ENCODE measurements around the gene LGALS9B.
"Not testable (repeated sequence)": the region's sequence is repeated elsewhere in the genome, so short reads cannot be mapped to it uniquely, and the experiment has no call there.

LGALS9B gene

DNA sequence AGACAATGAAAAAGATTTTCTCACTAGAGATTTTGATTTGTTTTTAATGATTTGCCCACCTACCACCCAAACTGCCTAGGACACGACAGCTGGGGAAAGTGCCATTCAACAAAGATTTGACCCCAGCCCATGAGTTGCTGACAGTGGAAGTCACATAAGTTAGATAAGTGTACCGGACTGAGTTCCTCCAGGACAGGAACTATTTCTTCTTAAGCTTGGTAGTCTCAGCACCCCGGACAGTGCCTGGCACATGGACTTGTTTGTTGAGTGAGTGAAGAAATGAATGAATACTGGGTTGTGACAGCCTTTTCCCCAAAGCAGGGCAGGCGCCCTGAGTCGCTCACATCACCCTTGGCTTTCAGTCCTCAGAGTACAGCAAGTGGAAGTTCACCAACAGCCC is 26.7 kb downstream of the LGALS9B start:
- in situ Hi-C loops (cut with HindIII; ENCODE audit: low pct_ligation_motif_present, low pct_unique_long_range_greater_than_20kb, low sequenced_read_pairs); DNase-seq: not testable (repeated sequence)

DNA sequence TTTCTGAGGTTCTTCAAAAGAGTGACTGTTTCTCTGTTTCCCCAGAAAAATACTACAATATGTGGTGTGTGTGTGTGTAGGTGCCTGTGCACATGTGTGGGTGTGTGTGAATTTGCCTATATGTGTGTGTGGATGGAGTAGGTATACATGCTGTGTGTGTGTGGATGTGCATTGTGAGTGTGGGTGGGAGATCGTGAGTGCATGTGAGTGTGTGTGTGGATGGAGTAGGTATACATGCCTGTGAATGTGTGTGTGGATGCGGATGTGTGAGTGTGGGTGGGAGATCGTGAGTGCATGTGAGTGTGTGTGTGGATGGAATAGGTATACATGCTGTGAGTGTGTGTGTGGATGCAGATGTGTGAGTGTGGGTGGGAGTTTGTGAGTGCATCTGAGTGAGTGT is 32.2 kb downstream of the LGALS9B start:
- DNase-seq: not testable (repeated sequence)

DNA sequence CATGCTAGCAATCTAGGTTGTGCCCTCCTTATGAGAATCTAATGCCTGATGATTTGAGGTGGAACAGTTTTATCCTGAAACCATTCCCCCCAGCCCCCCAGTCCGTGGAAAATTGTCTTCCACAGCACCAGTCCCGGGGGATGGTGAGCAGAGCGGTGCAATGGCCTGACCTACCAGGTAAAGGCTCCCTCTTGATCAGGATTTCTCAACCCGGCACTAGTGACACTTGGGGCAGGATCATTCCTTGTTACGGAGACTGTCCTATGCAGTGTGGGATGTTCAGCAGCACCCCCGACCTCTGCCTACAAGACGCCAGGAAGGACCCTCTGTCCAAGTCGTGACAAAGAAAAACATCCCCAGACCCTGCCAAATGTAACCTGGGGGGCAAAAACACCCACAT is 34.0 kb downstream of the LGALS9B start:
- in situ Hi-C loops (cut with HindIII; ENCODE audit: low pct_ligation_motif_present, low pct_unique_long_range_greater_than_20kb, low sequenced_read_pairs); DNase-seq: not testable (repeated sequence)

More for the DNA sequence above, 32.2 kb downstream of the LGALS9B start:
- in situ Hi-C loops (cut with HindIII; ENCODE audit: low pct_ligation_motif_present, low pct_unique_long_range_greater_than_20kb, low sequenced_read_pairs): not testable (repeated sequence)

DNA sequence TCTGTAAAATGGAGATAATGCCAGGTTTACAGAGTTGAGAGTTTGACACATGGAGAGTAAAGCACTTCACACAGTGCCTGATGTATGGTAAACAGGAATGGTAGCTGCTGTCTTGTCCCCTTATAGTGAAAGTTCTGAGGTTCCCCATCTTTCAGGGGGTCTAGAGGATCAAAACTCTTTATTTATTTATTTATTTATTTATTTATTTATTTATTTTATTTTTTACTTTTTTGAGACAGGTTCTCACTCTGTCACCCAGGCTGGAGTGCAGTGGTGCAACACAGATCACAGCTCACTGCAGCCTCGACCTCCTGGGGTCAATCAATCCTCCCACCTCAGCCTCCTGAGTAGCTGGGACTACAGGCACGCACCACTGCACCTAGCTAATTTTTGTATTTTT is 40.1 kb downstream of the LGALS9B start:
- DNase-seq; in situ Hi-C loops (cut with HindIII; ENCODE audit: low pct_ligation_motif_present, low pct_unique_long_range_greater_than_20kb, low sequenced_read_pairs): not testable (repeated sequence)

DNA sequence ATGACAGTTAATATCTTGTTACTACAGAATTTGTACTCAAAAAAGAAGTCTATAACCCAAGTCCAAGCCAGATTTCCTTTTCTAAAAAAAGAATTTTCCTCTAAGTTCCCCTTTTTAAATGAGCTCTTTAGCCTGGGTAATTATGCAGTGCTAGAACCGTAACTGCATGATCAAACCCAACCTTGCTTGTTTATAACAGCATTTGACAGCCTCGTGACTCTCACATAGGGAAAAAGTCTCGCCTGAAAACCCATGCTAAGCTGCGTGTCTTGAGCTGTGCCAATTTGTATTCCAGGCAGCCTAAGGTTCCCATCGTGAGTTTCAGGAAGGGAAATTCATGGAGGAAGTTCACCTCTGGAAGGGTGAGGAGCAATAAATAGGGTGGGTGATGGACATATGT is 44.5 kb downstream of the LGALS9B start:
- DNase-seq: not testable (repeated sequence)

DNA sequence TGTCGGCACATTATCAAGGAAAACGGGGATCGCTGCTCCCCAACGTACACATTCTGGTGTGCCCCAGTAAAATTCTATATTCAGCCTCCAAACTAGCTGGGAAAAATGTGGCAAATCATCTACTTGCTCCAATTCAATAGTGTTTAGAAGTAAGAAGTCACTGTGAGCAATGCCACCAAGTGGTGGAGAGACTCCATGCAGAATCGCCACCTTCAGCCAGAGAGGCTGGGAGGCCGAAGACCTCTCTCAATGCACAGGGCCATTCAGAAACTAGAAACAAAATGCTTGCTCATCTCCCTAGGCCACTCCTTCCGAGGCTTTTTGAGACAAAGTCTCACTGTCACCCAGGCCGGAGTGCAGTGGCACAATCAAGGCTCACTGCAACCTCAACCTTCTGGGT is 48.5 kb downstream of the LGALS9B start:
- DNase-seq; in situ Hi-C loops (cut with HindIII; ENCODE audit: low pct_ligation_motif_present, low pct_unique_long_range_greater_than_20kb, low sequenced_read_pairs): not testable (repeated sequence)

More for the DNA sequence above, 44.5 kb downstream of the LGALS9B start:
- in situ Hi-C loops (cut with HindIII; ENCODE audit: low pct_ligation_motif_present, low pct_unique_long_range_greater_than_20kb, low sequenced_read_pairs): not testable (repeated sequence)

DNA sequence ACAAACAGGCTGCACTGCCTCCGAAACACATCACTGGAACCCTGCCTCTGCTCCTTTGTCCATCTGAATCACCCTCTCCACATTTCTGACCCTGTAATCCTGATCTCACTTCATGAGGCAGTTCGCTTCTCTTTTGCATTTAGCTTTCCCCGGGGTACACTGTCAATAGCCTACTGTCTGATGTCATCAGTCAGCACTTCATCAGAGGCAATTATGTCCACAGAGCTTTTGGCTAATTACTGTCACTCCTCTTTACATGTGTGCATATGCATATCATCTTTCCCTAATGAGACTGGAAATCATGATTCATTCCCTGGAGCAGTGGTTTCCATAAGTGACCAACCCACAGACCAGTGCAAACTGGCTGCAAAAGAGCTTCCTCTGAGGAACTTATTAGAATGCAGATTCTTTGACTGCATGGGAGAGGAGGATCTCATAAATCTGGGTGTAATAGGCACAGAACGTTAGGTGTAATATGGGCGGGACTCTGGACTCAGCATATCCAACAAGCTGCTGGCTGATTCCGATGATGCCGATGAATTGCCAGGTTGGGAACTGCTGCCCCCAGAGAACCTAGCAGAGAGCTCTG is 49.8 kb downstream of the LGALS9B start:
- DNase-seq; in situ Hi-C loops (cut with HindIII; ENCODE audit: low pct_ligation_motif_present, low pct_unique_long_range_greater_than_20kb, low sequenced_read_pairs): not testable (repeated sequence)

DNA sequence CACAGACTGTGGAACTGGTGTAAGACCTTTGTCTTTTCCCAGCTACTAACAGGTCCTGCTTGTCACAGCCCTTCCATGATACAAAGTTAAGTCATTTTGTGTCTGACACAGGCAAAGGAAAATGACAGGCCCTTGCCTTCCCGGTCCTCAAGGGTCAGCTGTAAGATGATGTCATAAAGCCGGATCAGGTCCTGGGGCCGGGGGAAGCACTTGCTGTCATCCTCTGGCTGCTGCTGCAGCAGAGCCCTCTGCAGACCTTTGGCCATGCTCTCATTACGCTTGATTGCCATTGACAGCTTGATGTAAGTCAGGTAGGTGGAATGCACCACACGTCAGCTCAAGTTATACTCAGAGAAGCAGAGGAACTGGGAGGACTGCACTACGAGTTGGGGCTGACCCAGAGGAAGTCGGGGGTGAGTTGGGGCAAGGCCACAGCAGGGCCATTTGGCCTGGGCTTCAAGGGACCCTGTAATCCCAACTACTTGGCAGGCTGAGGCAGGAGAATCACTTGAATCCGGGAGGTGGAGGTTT is 50.9 kb downstream of the LGALS9B start:
- DNase-seq; in situ Hi-C loops (cut with HindIII; ENCODE audit: low pct_ligation_motif_present, low pct_unique_long_range_greater_than_20kb, low sequenced_read_pairs): not testable (repeated sequence)

DNA sequence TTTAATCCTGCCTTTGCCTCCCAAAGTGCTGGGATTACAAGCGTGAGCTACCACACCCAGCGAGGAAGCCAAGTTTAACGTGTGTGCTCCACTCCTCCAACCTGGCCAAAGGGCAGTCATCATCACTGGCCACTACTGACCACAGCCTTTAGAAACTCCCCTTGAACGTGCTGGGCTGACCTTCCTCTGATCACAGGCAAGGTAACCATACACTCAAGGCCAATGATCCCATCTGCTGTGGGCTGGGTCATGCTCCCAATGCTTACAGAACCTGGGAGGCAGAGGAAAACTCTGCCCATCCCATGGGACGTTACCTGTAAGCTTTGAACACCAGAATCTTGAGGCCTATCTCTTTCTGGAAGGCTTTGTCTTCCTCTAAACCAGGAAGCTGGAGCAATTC is 51.9 kb downstream of the LGALS9B start:
- in situ Hi-C loops (cut with HindIII; ENCODE audit: low pct_ligation_motif_present, low pct_unique_long_range_greater_than_20kb, low sequenced_read_pairs); DNase-seq: not testable (repeated sequence)

DNA sequence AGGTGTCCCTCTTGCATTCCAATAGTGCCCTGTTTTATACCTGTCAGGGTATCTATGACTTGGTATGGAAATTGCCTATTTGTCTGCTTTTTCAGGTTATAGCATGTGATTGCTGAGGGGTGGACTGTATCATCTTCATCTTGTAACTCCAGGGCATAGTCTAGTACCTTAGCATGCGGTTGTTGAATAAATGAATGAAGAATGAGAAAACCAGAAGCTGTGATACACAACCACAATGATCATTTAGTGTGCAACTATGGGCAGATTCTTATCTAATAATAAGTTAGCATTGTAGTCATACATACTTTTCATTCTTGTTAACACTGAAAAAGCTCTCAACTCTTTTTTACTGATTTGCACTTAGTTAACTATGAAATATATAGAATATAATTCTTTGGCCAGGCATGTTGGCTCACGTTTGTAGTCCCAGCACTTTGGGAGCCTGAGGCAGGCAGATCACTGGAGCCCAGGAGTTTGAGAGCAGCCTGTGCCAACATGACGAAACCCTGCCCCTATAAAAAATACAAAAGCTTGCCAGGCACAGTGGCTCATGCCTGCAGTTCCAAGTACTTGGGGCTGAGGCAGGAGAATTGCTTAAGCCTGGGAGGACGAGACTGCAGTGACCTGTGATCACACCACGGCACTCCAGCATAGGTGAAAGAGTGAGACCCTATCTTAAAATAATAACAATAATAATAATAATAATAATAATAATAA is 65.9 kb downstream of the LGALS9B start:
- DNase-seq; in situ Hi-C loops (cut with HindIII; ENCODE audit: low pct_ligation_motif_present, low pct_unique_long_range_greater_than_20kb, low sequenced_read_pairs): not testable (repeated sequence)

DNA sequence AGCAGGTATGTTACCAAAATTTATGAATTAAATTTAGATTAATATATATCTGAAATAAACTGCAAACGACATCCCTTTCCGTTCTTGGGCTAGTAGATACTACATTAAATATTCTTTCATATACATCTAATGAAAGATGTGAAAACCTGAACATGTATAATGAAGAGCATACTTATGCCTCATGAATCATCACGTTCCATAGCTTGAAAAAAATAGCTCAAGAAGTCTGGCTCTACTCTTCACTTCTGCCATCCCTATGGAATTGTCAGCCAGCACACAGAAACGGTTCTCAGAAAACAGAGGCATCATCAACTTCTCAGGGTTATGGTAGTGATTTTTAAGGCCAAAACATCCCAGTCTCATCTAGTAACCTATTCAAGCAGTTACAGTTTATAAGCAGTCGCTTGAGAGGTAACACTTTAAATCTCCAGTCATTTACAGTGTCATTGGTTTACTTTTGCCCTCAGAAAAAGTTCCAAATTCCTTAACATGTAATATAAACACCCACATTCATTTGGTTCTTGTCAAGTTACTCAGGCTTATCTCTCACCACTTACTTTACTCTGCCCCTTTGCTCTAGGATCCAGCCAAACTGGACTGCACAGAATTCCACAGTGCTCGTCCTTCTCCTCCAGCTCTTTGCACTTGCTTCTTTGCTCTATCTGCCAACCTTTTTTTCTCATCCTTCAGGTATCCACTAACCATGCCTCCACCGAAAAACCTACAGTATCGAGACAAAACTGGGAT is 66.6 kb downstream of the LGALS9B start:
- DNase-seq; in situ Hi-C loops (cut with HindIII; ENCODE audit: low pct_ligation_motif_present, low pct_unique_long_range_greater_than_20kb, low sequenced_read_pairs): not testable (repeated sequence)

Measured in ACHN (cell line).